GM12878 (cell line): Measurements from ENCODE around the gene TMEM235. TPM values are rescaled to one million over a fixed set of nuclear protein-coding genes. Genes with fewer than 3 reads are reported as not detected.

Experiments used
- ATAC-seq: fragments of 200-7000 bp; cut with Tn5 transposase; 3 replicates; pipeline ENCODE4 v1.9.1; 2020; ENCODE audit warnings: mild to moderate bottlenecking, moderate library complexity
- BruUV-seq: library from RNA; stranded (reverse); fragments of 400-500 nt; replicated peaks from 2 replicates; lab custom pipeline; 2021; lab: Mats Ljungman, UMichigan
- CTCF ChIA-PET: fragments of 300-600 bp; sonication (Branson Sonifier 250); formaldehyde crosslinking; extraction: SDS; loops from one replicate; lab custom pipeline; 2021; ENCODE audit warnings: inconsistent platforms; lab: Yijun Ruan, JAX
- POLR2A ChIA-PET: fragments of 350-600 bp; formaldehyde crosslinking; extraction: SDS; loops from one replicate; lab custom pipeline; 2021; ENCODE audit warnings: inconsistent platforms; lab: Charles Lee
- RAD21 ChIA-PET: fragments of 300-600 bp; sonication (Branson Sonifier 250); formaldehyde crosslinking; loops from one replicate; lab custom pipeline; 2023; ENCODE audit warnings: antibody characterized with exemption; ENCODE audit not compliant: unreplicated experiment; lab: Charles Lee
- SMC1A ChIA-PET: fragments of 300-600 bp; sonication (Branson Sonifier 250); formaldehyde crosslinking; loops from one replicate; lab custom pipeline; 2023; ENCODE audit not compliant: unreplicated experiment, uncharacterized antibody; lab: Charles Lee
- DNase-seq: peaks from one replicate; pipeline ENCODE4 v3.0.0-alpha.2; 2011; ENCODE audit warnings: low read depth, low spot score
- FAIRE-seq: peaks from 3 replicates; lab custom pipeline; 2011; peaks lifted over from hg19 to GRCh38; lab: Jason Lieb, UNC
- H2AFZ ChIP-seq: 2 replicates; pipeline ENCODE4 v1.6.0; 2011; ENCODE audit warnings: low read depth, low read length, control low read depth; ENCODE audit not compliant: control insufficient read depth
- H3K27ac ChIP-seq: 2 replicates; pipeline ENCODE4 v1.5.1; 2011; ENCODE audit warnings: control low read depth; ENCODE audit not compliant: control insufficient read depth, insufficient read depth
- H3K27me3 ChIP-seq, 2 experiments: replicated peaks in 1 of 2; 2 replicates each; pipeline versions ENCODE4 v1.6.0 to v1.6.1; 2011; ENCODE audit warnings: low read length in 1 of 2; ENCODE audit not compliant: control insufficient read depth in 2 of 2, insufficient read depth in 2 of 2
- H3K36me3 ChIP-seq, 2 experiments: 2 replicates each; pipeline ENCODE4 v1.5.1; 2011; ENCODE audit warnings: low read length in 1 of 2; ENCODE audit not compliant: control insufficient read depth in 2 of 2, insufficient read depth in 2 of 2
- H3K4me1 ChIP-seq: 2 replicates; pipeline ENCODE4 v1.6.1; 2011; ENCODE audit warnings: mild to moderate bottlenecking, low read length, moderate library complexity, mixed read lengths; ENCODE audit not compliant: control insufficient read depth, insufficient read depth
- H3K4me2 ChIP-seq: 2 replicates; pipeline ENCODE4 v1.6.0; 2011; ENCODE audit warnings: control low read depth; ENCODE audit not compliant: control insufficient read depth, insufficient read depth
- H3K4me3 ChIP-seq: fragments of 200-600 bp; sonication (generic); 2 replicates; pipeline ENCODE4 v1.5.1; 2016
- H3K79me2 ChIP-seq: 2 replicates; pipeline ENCODE4 v1.6.0; 2011; ENCODE audit warnings: low read length; ENCODE audit not compliant: control insufficient read depth, insufficient read depth
- H3K9ac ChIP-seq: 2 replicates; pipeline ENCODE4 v1.8.0; 2011; ENCODE audit warnings: low read length, control low read depth, mixed read lengths; ENCODE audit not compliant: control insufficient read depth, insufficient read depth
- H3K9me3 ChIP-seq: replicated peaks from 3 replicates; pipeline ENCODE4 v1.5.1; 2011; ENCODE audit warnings: mild to moderate bottlenecking, low read length; ENCODE audit not compliant: control insufficient read depth, insufficient read depth
- H4K20me1 ChIP-seq: 2 replicates; pipeline ENCODE4 v1.6.0; 2011; ENCODE audit not compliant: control insufficient read depth, insufficient read depth
- ATF2 ChIP-seq: IDR thresholded peaks from 2 replicates; pipeline ENCODE4 v1.6.1; 2012; ENCODE audit warnings: low read length, inconsistent platforms
- CBFB ChIP-seq: IDR thresholded peaks from 2 replicates; pipeline ENCODE4 v1.6.1; 2016; ENCODE audit warnings: antibody characterized with exemption, low read depth
- CHD1 ChIP-seq: IDR thresholded peaks from 2 replicates; pipeline ENCODE4 v1.6.1; 2012; ENCODE audit warnings: low read depth, low read length, improper control_type of control experiment
- MYC ChIP-seq: IDR thresholded peaks from 2 replicates; pipeline ENCODE4 v1.6.1; 2011; ENCODE audit warnings: mild to moderate bottlenecking, low read length, moderate library complexity, inconsistent platforms; ENCODE audit not compliant: insufficient read depth, insufficient replicate concordance, insufficient read length, severe bottlenecking
- NFYA ChIP-seq: IDR thresholded peaks from 2 replicates; pipeline ENCODE4 v1.6.1; 2011; ENCODE audit warnings: low read depth, mild to moderate bottlenecking, low read length, improper control_type of control experiment, borderline replicate concordance
- NFYB ChIP-seq: IDR thresholded peaks from 2 replicates; pipeline ENCODE4 v1.6.1; 2011; ENCODE audit warnings: low read depth, mild to moderate bottlenecking, low read length, improper control_type of control experiment, moderate library complexity; ENCODE audit not compliant: insufficient read depth
- NR2C2 ChIP-seq: IDR thresholded peaks from 2 replicates; pipeline ENCODE4 v1.6.1; 2011; ENCODE audit warnings: borderline replicate concordance, low read depth; ENCODE audit not compliant: control insufficient read depth, insufficient read length
- PBX3 ChIP-seq: IDR thresholded peaks from 2 replicates; pipeline ENCODE4 v1.6.1; 2011; ENCODE audit warnings: mild to moderate bottlenecking, low read depth, low read length, moderate library complexity; ENCODE audit not compliant: insufficient replicate concordance
- RB1 ChIP-seq: fragments of 450-650 bp; formaldehyde crosslinking; IDR thresholded peaks from 2 replicates; pipeline ENCODE4 v1.6.1; 2017; ENCODE audit warnings: mild to moderate bottlenecking, borderline replicate concordance
- SIN3A ChIP-seq: IDR thresholded peaks from 2 replicates; pipeline ENCODE4 v1.6.1; 2012; ENCODE audit warnings: low read depth, low read length, improper control_type of control experiment
- SMAD1 ChIP-seq: fragments of 450-650 bp; IDR thresholded peaks from 2 replicates; pipeline ENCODE4 v1.6.1; 2018; ENCODE audit warnings: mild to moderate bottlenecking, low read depth; ENCODE audit not compliant: partially characterized antibody
- WGBS: methylation state at CpG from one replicate; pipeline ENCODE4 v1.1.6; 2016; ENCODE audit warnings: low lambda C conversion rate; ENCODE audit not compliant: insufficient replicate concordance, insufficient coverage; ENCODE audit errors: missing lambda C conversion rate; 5-methylcytosine and 5-hydroxymethylcytosine counted together
- in situ Hi-C: fragments of 300-500 bp; cut with MboI; formaldehyde crosslinking; loops from 9 replicates; pipeline ENCODE4 v1.14.3; 2018; ENCODE audit warnings: mixed read lengths
- intact Hi-C: fragments of 100-400 bp; cut with micrococcal nuclease; formaldehyde crosslinking; loops from one replicate; pipeline ENCODE4 v1.14.2; 2022; ENCODE audit not compliant: unreplicated experiment
- polyA plus RNA-seq, 11 experiments: library from polyadenylated mRNA; depleted of rRNA in 4 of 11; unstranded in 6 of 11; stranded (reverse) in 5 of 11; fragments of >200 nt; fragmentation: Nextera tagmentation in 4 of 11; fragmentation: Illumina TruSeq in 1 of 11; extraction: Ambion mirVana in 4 of 11; extraction: Trizol in 1 of 11; gene quantifications; 1 replicate in 1 of 11; 2 replicates in 10 of 11; pipeline versions ENCODE4 v1.2.1 to v1.2.3, GENCODE V29; 2011 to 2016; ENCODE audit warnings: inconsistent platforms in 2 of 11, missing spikeins in 2 of 11, low read depth in 1 of 11
- total RNA-seq, 4 experiments: library from RNA; depleted of rRNA in 3 of 4; stranded (reverse); fragments of >200 nt in 3 of 4; fragmentation: Illumina TruSeq in 1 of 4; extraction: Trizol in 1 of 4; gene quantifications; 2 replicates each; pipeline versions ENCODE4 v1.2.1 to v1.2.3, GENCODE V29; 2013 to 2021
- TF ChIP-seq, protein P1 (sequence below): fragments of 450-650 bp; IDR thresholded peaks from 2 replicates; pipeline ENCODE4 v1.6.1; 2017; ENCODE audit warnings: mild to moderate bottlenecking, moderate library complexity

The TMEM235 gene
- total and polyA plus RNA-seq, 10 of the 15 experiments (the other 5 are each of a cell fraction or from before 2014, with no cell fraction given), result not detected

- ChIA-PET SMC1A (interaction anchor here (0.7 to 2.2 kb wide), 8 partner anchors 24 to 205 kb away, joined by 3 to 21 read pairs (median 3); partner anchors contain the start of gene SOCS3), POLR2A (interaction anchor here (2.3 kb wide), 1 partner anchor 66 kb away, joined by 6 read pairs; no protein-coding TSS in a partner anchor), CTCF (interaction anchor here (0.7 to 2.6 kb wide), 19 partner anchors 8 to 270 kb away, joined by 3 to 18 read pairs (median 5); partner anchors contain the start of gene SOCS3), RAD21 (interaction anchor here (0.6 to 2.5 kb wide), 10 partner anchors 24 to 302 kb away, joined by 3 to 12 read pairs (median 4); partner anchors contain the start of gene SOCS3)
- H2AFZ ChIP-seq, result no peak overlapping the region
- FAIRE-seq (peak; percentile 99), DNase-seq (peak; percentile 30), ATAC-seq (peak; percentile 100)
- no peak overlapping the region for H3K9ac ChIP-seq
- WGBS, result 20% methylated on average over 15 of the region's 15 CpGs
- in situ Hi-C loops, result loop anchor here (5.0 kb wide), 1 partner anchor 127 kb away; no protein-coding TSS in a partner anchor
- BruUV-seq, result no TSS peak
- no peak overlapping the region for H3K4me3 ChIP-seq
- no peaks in the 10 kb centered on the region for H3K79me2 ChIP-seq
- H3K27me3 ChIP-seq, result no peaks in the 10 kb centered on the region
- peak overlapping the region; percentile 35; the same call in 1 of the 2 replicates for H3K4me2 ChIP-seq
- no peaks in the 10 kb centered on the region for H4K20me1 ChIP-seq
- no peak overlapping the region for H3K27ac ChIP-seq
- no peaks in the 10 kb centered on the region for H3K9me3 ChIP-seq
- H3K4me1 ChIP-seq, result peaks cover 8% of the 10 kb centered on the region
- intact Hi-C loops, result loop anchor here (1.0 to 2.0 kb wide), 3 partner anchors 27 to 132 kb away; partner anchors contain the start of gene SOCS3
- H3K36me3 ChIP-seq, result no peaks in the 10 kb centered on the region
- TF ChIP-seq NFYB, result no peak
- no peak for TF ChIP-seq NFYA
- TF ChIP-seq, protein P1, sequence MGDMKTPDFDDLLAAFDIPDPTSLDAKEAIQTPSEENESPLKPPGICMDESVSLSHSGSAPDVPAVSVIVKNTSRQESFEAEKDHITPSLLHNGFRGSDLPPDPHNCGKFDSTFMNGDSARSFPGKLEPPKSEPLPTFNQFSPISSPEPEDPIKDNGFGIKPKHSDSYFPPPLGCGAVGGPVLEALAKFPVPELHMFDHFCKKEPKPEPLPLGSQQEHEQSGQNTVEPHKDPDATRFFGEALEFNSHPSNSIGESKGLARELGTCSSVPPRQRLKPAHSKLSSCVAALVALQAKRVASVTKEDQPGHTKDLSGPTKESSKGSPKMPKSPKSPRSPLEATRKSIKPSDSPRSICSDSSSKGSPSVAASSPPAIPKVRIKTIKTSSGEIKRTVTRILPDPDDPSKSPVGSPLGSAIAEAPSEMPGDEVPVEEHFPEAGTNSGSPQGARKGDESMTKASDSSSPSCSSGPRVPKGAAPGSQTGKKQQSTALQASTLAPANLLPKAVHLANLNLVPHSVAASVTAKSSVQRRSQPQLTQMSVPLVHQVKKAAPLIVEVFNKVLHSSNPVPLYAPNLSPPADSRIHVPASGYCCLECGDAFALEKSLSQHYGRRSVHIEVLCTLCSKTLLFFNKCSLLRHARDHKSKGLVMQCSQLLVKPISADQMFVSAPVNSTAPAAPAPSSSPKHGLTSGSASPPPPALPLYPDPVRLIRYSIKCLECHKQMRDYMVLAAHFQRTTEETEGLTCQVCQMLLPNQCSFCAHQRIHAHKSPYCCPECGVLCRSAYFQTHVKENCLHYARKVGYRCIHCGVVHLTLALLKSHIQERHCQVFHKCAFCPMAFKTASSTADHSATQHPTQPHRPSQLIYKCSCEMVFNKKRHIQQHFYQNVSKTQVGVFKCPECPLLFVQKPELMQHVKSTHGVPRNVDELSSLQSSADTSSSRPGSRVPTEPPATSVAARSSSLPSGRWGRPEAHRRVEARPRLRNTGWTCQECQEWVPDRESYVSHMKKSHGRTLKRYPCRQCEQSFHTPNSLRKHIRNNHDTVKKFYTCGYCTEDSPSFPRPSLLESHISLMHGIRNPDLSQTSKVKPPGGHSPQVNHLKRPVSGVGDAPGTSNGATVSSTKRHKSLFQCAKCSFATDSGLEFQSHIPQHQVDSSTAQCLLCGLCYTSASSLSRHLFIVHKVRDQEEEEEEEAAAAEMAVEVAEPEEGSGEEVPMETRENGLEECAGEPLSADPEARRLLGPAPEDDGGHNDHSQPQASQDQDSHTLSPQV, result no peak
- TF ChIP-seq PBX3, result no peak
- TF ChIP-seq SIN3A, result no peak
- TF ChIP-seq NR2C2, result no peak
- TF ChIP-seq RB1, result 0 out of 2 replicates have a peak, but pooled peaks have one; percentile 71
- no peak for TF ChIP-seq CBFB
- TF ChIP-seq SMAD1, result peak; percentile 71
- no peak for TF ChIP-seq CHD1
- no peak for TF ChIP-seq ATF2
- TF ChIP-seq MYC, result no peak
Observed at GRCh38 chr17:78289802-78290363, 58.5 kb downstream of the TMEM235 start.
